NCI-H1105 (cell line): ENCODE results near the gene TGFB2.

ENCODE experiments used
- DNase-seq: peaks from one replicate; lab custom pipeline; 2025; lab: John Stamatoyannopoulos, UW

The TGFB2 gene

DNA sequence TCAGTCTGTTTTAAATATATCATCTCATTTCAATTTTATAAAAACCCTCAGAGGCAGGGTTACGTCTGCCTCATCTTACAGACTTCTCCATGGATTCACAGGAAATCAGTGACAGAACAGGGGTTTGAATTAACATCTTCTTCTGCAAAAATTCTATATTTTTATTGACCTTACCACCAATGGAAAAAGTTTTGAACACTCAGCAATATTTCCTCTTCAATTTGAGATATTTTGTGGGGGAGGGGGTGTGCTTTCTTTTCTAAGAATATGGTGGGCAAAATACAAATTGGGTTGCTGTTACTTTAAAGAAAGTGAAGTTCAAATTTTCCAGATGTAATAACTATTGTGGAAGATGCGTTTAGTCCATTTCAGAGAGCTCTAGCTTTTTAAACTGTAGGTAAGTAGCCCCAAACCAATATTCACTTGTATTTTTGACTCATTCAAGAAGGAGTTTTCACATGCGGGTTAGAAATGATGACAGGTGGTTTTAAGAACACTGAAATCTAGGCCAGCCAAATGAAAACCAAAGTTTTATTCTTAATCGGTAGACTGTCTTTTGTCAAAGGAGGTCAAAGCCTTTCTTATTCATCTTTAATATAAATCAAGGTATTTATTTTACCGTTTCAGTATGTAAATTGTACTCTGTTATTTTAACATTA lies 17.4 kb downstream of the TGFB2 start:
- no peak for DNase-seq

DNA sequence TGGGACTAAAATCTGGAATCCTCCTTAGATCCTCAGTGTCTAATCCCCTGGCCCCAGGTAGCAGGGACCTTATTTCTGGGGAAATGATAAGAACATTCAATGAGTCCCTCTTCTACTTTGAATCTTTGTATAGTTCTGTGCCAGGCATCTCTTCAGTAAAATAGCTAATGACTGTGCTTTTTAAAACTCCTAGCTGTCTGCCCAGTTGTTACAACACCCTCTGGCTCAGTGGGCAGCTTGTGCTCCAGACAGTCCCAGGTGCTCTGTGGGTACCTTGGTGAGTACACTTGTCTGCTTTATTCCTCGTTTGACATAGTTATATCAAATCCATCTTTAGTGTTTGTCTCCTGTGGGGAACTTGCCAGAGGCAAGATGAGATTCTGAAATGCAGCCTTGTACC lies 18.0 kb downstream of the TGFB2 start:
- DNase-seq = no peak

DNA sequence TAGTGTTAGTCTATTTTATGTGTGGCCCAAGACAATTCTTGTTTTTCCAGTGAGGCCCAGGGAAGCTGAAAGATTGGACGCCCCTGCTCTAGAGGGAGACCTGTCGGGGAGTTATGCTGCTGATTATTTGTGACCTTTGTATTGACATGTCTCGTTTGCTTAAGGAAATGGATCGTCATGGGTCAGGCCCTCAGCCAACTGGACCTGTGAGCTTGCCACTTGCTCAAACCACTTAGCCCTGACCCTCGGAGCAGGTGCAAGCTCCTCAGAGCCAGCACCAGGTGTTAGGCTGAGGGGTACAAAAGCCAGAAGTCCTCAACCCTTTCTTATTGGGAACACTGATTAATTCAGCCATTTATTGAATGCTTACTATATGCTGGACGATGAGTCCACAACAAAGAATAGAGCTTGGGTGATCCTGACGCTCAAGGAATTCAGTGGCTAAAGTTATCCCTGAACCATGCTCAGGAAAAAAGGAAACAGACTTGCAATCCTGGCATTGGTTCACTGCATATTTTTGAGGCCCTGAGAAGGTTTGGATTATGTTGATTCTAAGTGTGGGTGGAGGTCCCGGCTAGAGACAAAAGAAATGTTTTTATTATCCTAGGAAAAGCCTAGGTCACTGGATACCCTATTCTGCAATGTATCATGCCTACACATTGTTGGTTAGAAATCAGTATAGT lies 19.0 kb downstream of the TGFB2 start:
- no peak for DNase-seq

DNA sequence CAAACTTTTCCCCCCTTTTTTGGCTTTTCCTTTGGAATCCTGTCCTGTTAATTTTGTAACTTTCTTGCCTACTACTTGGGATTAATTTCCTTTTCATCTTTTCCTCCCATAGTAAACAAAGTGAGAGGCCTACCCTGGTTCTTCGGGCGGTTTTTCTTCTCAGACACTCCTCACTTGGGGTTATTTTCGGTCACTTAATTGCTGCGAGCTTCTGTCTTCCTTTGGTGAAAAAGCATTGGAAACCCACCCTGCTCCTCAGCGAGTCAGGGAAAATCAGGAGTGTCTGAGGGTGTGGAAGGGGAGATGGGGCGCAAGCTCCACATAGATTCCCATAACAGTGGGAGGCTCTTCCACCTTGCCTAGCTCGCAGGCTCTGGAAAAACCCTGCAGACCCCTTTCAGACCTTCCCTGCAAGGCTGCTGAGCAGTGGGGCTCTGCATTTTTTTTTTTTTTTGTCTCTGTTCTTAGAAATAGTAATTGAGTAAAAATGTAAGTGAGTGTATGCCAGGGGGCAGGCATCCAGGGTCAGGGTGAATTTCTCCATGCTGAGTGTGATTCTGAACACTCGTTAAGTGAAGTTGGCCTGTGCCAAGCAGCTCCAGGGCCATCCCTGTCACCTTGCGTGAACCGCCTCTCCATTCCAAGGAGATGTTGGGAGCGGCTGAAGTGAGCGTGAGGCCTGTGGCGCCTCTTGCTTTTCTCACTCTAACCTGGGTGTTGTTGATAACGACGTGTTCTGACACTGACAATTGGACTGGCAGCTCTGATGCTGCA lies 20.3 kb downstream of the TGFB2 start:
- DNase-seq = no peak

DNA sequence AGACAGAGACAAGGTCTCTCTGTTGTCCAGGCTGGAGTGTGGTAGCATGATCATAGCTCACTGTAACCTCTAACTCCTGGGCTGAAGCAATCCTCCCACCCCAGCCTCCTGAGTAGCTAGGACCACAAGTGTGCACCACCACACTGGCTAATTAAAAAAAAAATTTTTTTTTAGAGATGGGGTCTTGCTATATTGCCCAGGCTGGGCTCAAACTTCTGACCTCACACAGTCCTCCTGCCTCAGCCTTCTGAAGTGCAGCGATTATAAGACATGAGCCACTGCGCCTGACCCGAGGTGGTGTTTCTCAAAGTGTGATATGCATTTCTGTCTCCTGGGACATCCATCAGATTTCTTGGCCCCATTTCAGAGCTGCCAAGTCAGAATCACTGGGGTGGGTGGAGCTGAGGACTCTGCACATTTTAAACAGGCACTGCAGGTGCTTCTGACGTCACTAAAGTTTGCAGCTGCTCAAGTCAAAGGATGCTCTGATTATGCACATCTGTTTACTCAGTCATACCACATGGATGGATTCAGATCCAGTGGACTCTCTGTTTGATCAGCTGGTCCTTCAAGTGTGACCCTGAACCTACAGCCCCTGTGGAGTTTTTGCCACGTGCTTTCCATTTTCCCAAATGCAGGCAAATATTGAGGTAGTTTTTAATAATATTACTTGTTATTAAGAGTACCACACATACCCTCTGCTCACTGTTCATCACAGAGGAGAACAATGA lies 21.4 kb downstream of the TGFB2 start:
- peak; percentile 20 for DNase-seq

GRCh38 chr1:218367118-218367517 lies 22.0 kb downstream of the TGFB2 start:
- DNase-seq = no peak

- DNase-seq = no peak
These were observed 23.6 kb downstream of the TGFB2 start for GRCh38 chr1:218368686-218369085.

DNA sequence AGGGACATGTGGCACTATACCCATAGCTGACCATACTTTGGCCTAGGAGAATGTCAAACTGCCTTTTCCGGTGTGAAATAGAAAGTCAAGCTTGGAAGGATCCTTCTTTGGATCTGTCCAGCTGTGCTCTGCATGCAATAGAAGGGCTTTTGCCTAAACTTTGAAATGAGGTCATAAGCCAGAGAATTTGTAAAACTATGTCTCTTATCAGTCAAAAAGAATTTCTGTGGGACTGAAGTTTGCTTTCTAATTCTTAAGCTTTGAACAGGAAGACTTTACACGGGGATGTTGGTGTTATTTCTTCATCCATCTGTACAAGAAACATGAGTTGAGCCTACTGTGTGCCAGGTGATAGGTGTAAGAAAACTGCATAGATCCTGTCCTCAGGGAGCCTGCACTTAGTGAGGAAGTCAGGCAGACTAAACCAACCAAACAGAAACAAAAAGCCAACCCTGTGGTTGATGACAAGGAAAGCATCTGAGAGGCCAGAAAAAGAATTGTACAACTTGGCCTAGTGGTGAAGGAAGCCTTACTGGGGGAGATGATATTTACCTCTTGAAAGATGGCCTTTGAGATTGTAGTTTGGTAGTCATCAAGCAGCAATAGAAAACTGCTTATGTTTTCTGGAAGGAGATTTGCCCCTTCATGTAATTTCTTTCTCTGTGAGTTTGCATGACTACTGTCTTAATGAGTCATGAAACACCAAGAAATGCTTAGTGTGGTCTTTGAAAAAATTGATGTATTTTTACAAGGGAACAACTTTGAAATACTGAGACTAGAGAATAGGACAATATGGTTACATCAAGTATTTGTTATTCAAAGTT lies 24.8 kb downstream of the TGFB2 start:
- no peak for DNase-seq

DNA sequence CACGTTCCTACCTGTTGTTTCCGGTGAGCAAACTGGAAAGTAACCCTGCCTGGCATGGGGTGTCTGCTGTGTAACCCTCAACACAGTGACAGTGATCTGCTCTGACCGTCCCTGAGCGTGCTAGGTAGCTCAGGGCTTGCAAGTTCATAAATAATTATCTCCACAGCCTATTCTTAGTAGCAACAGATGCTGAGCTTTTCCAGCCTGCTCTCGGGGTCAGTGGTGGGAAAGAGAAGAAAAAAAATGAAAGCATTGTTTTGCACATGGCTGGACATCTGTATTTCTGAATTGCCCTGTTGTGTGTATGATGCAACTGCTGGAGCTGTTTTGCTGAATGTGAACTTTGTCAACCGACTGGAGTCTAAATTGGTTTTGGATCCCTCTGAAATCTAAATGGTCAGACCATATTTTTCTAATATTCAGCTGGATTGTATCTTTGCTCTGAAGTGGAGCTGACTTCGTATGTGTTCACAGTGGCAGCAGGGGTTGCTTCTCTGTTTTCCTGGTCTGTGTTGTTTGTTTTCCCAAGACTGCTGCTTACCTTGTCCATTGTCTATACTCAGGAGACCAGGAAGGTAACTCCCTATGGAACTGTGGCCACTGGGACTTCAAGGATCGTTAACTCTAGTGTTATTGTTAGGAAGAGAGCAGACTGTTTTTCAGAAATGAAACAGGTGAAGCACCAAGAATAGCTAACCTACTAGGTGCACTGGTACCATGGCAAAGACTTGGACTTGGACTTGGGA lies 27.0 kb downstream of the TGFB2 start:
- no peak for DNase-seq

GRCh38 chr1:218374401-218375353 lies 29.5 kb downstream of the TGFB2 start:
- DNase-seq = no peak

DNA sequence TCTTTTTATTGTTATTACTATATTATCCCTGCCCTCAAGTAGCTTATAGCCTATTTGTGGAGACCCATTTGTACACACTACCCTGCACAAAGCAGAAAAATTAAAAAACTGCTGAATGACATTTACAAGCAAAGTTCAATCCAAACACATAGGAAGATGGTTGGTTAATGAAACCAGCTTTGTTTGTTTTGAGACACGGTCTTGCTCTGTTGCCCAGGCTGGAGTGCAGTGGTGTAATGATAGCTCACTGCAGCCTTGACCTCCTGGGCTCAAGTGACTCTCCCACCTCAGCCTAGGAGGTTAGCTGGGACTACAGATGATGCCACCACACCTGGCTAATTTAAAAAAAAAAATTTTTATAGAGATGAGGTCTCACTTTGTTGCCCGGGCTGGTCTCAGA lies 31.6 kb downstream of the TGFB2 start:
- no peak for DNase-seq

DNA sequence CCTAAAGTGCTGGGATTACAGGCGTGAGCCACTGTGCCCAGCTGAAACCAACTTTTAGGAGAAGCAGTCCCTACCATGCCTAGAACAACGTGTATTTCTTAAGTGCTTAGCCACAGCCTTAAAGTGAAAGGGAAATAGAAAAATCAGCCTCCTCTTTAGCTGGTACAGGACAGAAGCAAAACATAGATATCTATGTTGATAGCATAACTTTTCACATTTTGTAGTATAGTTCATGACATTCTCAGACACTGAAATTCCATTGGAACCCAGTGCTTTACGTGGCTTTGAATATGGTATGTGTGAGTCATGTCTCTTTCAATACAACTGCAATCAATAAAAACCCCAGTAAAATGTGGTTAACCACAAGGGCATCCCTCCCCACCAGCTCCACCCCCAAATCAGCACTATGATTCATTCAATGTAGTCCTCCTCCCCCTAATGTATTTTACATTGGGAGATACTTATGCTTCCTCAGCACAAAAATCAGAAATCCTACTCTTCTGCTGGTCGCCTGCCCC lies 32.1 kb downstream of the TGFB2 start:
- no peak for DNase-seq

- DNase-seq = peak; percentile 34
These were observed 35.2 kb downstream of the TGFB2 start for GRCh38 chr1:218380125-218380977.

GRCh38 chr1:218382261-218382660 lies 37.1 kb downstream of the TGFB2 start:
- no peak for DNase-seq

DNA sequence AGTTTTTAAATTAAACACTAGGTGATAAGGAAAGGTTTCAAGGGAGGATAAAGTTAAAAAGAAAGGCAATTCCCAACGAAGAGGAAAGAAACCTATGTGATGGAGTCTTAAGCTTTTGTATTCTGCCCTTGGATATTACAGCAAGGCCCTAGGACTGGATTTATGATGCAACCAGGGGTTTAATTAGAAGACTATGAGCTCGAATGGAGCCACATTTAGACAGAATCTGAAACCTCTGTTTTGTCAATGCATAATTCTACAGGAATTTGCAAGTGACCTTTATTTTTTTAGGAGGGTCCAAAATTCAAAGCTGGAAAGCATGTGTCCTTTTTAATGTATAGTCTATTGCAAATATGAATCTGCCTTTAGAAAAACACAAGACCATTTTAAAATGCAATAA lies 37.9 kb downstream of the TGFB2 start:
- peak; percentile 18 for DNase-seq

- no peak for DNase-seq
These were observed 38.5 kb downstream of the TGFB2 start for GRCh38 chr1:218383681-218384080.

GRCh38 chr1:218384581-218384993 lies 39.5 kb downstream of the TGFB2 start:
- no peak for DNase-seq

DNA sequence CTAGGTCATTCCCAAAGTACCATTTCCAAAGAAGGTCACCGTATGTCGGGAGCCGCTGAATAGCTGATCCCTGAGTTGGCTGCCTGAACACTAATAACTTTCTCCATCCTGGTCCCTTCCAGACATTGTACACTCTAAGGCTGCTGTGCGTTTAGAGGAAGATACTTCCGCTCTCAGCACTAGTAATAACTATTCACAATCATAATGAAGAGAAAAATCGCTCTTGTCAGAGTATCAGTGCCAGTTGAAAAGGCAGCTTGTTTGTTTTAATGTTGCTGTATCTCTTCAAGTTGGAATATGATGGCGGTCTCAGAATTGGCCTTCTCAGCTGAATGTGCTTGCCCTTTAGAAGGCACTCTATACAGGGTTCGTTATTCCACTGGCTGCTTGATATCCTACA lies 43.5 kb downstream of the TGFB2 start:
- no peak for DNase-seq
